ENCODE data around the gene RAB5B. TPM values are rescaled to one million over a fixed set of nuclear protein-coding genes. Genes with fewer than 3 reads are reported as not detected.
"Not testable (repeated sequence)": the region's sequence is repeated elsewhere in the genome, so short reads cannot be mapped to it uniquely, and the experiment has no call there.

RAB5B gene
- total RNA-seq, 2 experiments from 2014 or later, result 21.6 to 47.2 TPM

- intact Hi-C loops (cut with micrococcal nuclease; ENCODE audit: unreplicated experiment), result loop anchor here (2.0 to 5.0 kb wide), 2 partner anchors 67 to 223 kb away; partner anchors contain the start of genes ORMDL2 and SARNP
- Histone ChIP-seq H3K4me1 (ENCODE audit: insufficient read depth, low read length, poor library complexity, severe bottlenecking) (peaks cover 38% of the 10 kb centered on the region), H3K4me2 (ENCODE audit: low read length) (peak overlapping the region; percentile 83; the same call in 1 of the 2 replicates), H3K27ac (ENCODE audit: low read depth, low read length, poor library complexity, severe bottlenecking) (no peak overlapping the region), H3K79me2 (ENCODE audit: insufficient read depth, low read depth, low read length) (peaks cover 24% of the 10 kb centered on the region), H3K9me2 (ENCODE audit: insufficient read depth, low read length) (no peaks in the 10 kb centered on the region), H4K20me1 (ENCODE audit: insufficient read depth, low read length) (peaks cover 17% of the 10 kb centered on the region; the same call in 1 of the 2 replicates), H3K36me3 (ENCODE audit: insufficient read depth, low read length) (peaks cover 32% of the 10 kb centered on the region), H3K4me3 (ENCODE audit: low read depth, low read length, poor library complexity, severe bottlenecking) (no peak overlapping the region), H2AFZ (ENCODE audit: low read length) (no peak overlapping the region), H3K9me3 (ENCODE audit: low read length) (no peaks in the 10 kb centered on the region)
- no peak for DNase-seq (ENCODE audit: low spot score)
- no TSS peak for BruUV-seq (replicated peaks)
- ChIA-PET CTCF (ENCODE audit: unreplicated experiment) (interaction anchor here (1.2 kb wide), 1 partner anchor 210 kb away, joined by 4 read pairs; no protein-coding TSS in a partner anchor), POLR2A (interaction anchor here (0.6 to 1.5 kb wide), 9 partner anchors 11 to 302 kb away, joined by 3 to 15 read pairs (median 4); partner anchors contain the start of genes PA2G4 and RAB5B)
- TF ChIP-seq CTCF (conservative IDR thresholded peaks at IDR 0.05; ENCODE audit: low read length), result no peak
- no peak for TF ChIP-seq EZH2phosphoT487 (IDR thresholded peaks at IDR 0.05; ENCODE audit: borderline replicate concordance, low read depth, low read length)
Observed at GRCh38 chr12:56040151-56040550, 66.3 kb downstream of the RAB5B start.

- Histone ChIP-seq H2AFZ (ENCODE audit: low read length) (peak overlapping the region; percentile 73; the same call in 1 of the 2 replicates), H3K9me2 (ENCODE audit: insufficient read depth, low read length) (no peaks in the 10 kb centered on the region), H3K36me3 (ENCODE audit: insufficient read depth, low read length) (peaks cover 41% of the 10 kb centered on the region), H3K27ac (ENCODE audit: low read depth, low read length, poor library complexity, severe bottlenecking) (peak overlapping the region; percentile 67), H3K4me1 (ENCODE audit: insufficient read depth, low read length, poor library complexity, severe bottlenecking) (peaks cover 38% of the 10 kb centered on the region), H4K20me1 (ENCODE audit: insufficient read depth, low read length) (peaks cover 22% of the 10 kb centered on the region; the same call in 1 of the 2 replicates), H3K4me3 (ENCODE audit: low read depth, low read length, poor library complexity, severe bottlenecking) (peak overlapping the region; percentile 68), H3K79me2 (ENCODE audit: insufficient read depth, low read depth, low read length) (peaks cover 24% of the 10 kb centered on the region), H3K4me2 (ENCODE audit: low read length) (peak overlapping the region; percentile 83), H3K9me3 (ENCODE audit: low read length) (no peaks in the 10 kb centered on the region)
- ChIA-PET CTCF (ENCODE audit: unreplicated experiment) (interaction anchor here (1.0 to 1.2 kb wide), 3 partner anchors 102 to 303 kb away, joined by 3 to 6 read pairs (median 4); no protein-coding TSS in a partner anchor), POLR2A (interaction anchor here (0.6 to 1.5 kb wide), 10 partner anchors 10 to 303 kb away, joined by 3 to 15 read pairs (median 4); partner anchors contain the start of genes PA2G4 and RAB5B)
- no peak for DNase-seq (ENCODE audit: low spot score)
- intact Hi-C loops (cut with micrococcal nuclease; ENCODE audit: unreplicated experiment), result loop anchor here (1.0 to 5.0 kb wide), 5 partner anchors 45 to 303 kb away; partner anchors contain the start of genes ORMDL2, PYM1 and SARNP
- TSS peak; percentile 97 for BruUV-seq (replicated peaks)
- TF ChIP-seq EZH2phosphoT487 (IDR thresholded peaks at IDR 0.05; ENCODE audit: borderline replicate concordance, low read depth, low read length), result no peak
Observed at GRCh38 chr12:56040963-56041551, 67.2 kb downstream of the RAB5B start.

- Histone ChIP-seq H3K79me2 (ENCODE audit: insufficient read depth, low read depth, low read length) (peaks cover 24% of the 10 kb centered on the region), H3K9me3 (ENCODE audit: low read length) (no peaks in the 10 kb centered on the region), H4K20me1 (ENCODE audit: insufficient read depth, low read length) (peaks cover 22% of the 10 kb centered on the region; the same call in 1 of the 2 replicates), H3K4me3 (ENCODE audit: low read depth, low read length, poor library complexity, severe bottlenecking) (peak within 1 kb of the TSS; percentile 83), H2AFZ (ENCODE audit: low read length) (peak within 1 kb of the TSS; percentile 87), H3K4me1 (ENCODE audit: insufficient read depth, low read length, poor library complexity, severe bottlenecking) (peaks cover 43% of the 10 kb centered on the region), H3K36me3 (ENCODE audit: insufficient read depth, low read length) (peaks cover 48% of the 10 kb centered on the region), H3K27ac (ENCODE audit: low read depth, low read length, poor library complexity, severe bottlenecking) (peak within 1 kb of the TSS; percentile 67), H3K9me2 (ENCODE audit: insufficient read depth, low read length) (no peaks in the 10 kb centered on the region), H3K4me2 (ENCODE audit: low read length) (peak within 1 kb of the TSS; percentile 96)
- no TSS peak for BruUV-seq (replicated peaks)
- peak; percentile 77 for TF ChIP-seq CTCF (conservative IDR thresholded peaks at IDR 0.05; ENCODE audit: low read length)
- no peak for TF ChIP-seq EZH2phosphoT487 (IDR thresholded peaks at IDR 0.05; ENCODE audit: borderline replicate concordance, low read depth, low read length)
- ChIA-PET POLR2A (interaction anchor here (1.0 to 1.5 kb wide), 4 partner anchors 59 to 304 kb away, joined by 4 to 8 read pairs (median 5); partner anchors contain the start of gene PA2G4), CTCF (ENCODE audit: unreplicated experiment) (interaction anchor here (1.0 kb wide), 2 partner anchors 103 to 303 kb away, joined by 3 to 6 read pairs; no protein-coding TSS in a partner anchor)
- peak; percentile 100 for DNase-seq (ENCODE audit: low spot score)
- intact Hi-C loops (cut with micrococcal nuclease; ENCODE audit: unreplicated experiment), result loop anchor here (1.0 to 5.0 kb wide), 5 partner anchors 45 to 303 kb away; partner anchors contain the start of genes ORMDL2, PYM1 and SARNP
Observed at GRCh38 chr12:56041552-56042429, 67.9 kb downstream of the RAB5B start, which contains the start of gene RPS26. Gene RPS26 (plus strand): TSS chr12:56041918. CDS start chr12:56042167, 249 bp downstream.

- Histone ChIP-seq H3K36me3 (ENCODE audit: insufficient read depth, low read length) (peaks cover 48% of the 10 kb centered on the region), H3K27ac (ENCODE audit: low read depth, low read length, poor library complexity, severe bottlenecking) (peak overlapping the region; percentile 66), H3K4me3 (ENCODE audit: low read depth, low read length, poor library complexity, severe bottlenecking) (peak overlapping the region; percentile 83), H3K4me2 (ENCODE audit: low read length) (peak overlapping the region; percentile 96), H3K4me1 (ENCODE audit: insufficient read depth, low read length, poor library complexity, severe bottlenecking) (peaks cover 42% of the 10 kb centered on the region), H4K20me1 (ENCODE audit: insufficient read depth, low read length) (peaks cover 22% of the 10 kb centered on the region; the same call in 1 of the 2 replicates), H3K79me2 (ENCODE audit: insufficient read depth, low read depth, low read length) (peaks cover 24% of the 10 kb centered on the region)
- POLR2A ChIA-PET; DNase-seq (ENCODE audit: low spot score); H3K9me3 ChIP-seq (ENCODE audit: low read length); H3K9me2 ChIP-seq (ENCODE audit: insufficient read depth, low read length); CTCF ChIA-PET (ENCODE audit: unreplicated experiment); H2AFZ ChIP-seq (ENCODE audit: low read length): not testable (repeated sequence)
- TSS peak; percentile 91 for BruUV-seq (replicated peaks)
- intact Hi-C loops (cut with micrococcal nuclease; ENCODE audit: unreplicated experiment), result loop anchor here (5.0 kb wide), 1 partner anchor 225 kb away; the partner anchor contains the start of genes ORMDL2 and SARNP
Observed at GRCh38 chr12:56042430-56042813, 68.5 kb downstream of the RAB5B start.

Data from OCI-LY7 (cell line).